Retinal pigment epithelial cell (primary cell): ENCODE measurements around the gene SNRPD3.
"Not testable (repeated sequence)": the region's sequence is repeated elsewhere in the genome, so short reads cannot be mapped to it uniquely, and the experiment has no call there.

ENCODE experiments used
- DNase-seq: peaks from one replicate; pipeline ENCODE4 v3.0.0-alpha.2; 2010; ENCODE audit warnings: low read depth
- H3K4me3 ChIP-seq: 2 replicates; pipeline ENCODE4 v1.5.1; 2011; ENCODE audit warnings: mild to moderate bottlenecking, low read length, control low read depth, moderate library complexity
- TF ChIP-seq, protein P1 (sequence below): conservative IDR thresholded peaks from 2 replicates; pipeline ENCODE4 v1.5.1; 2011; ENCODE audit warnings: low read depth, low read length, control low read depth, inconsistent platforms

Gene SNRPD3

DNA sequence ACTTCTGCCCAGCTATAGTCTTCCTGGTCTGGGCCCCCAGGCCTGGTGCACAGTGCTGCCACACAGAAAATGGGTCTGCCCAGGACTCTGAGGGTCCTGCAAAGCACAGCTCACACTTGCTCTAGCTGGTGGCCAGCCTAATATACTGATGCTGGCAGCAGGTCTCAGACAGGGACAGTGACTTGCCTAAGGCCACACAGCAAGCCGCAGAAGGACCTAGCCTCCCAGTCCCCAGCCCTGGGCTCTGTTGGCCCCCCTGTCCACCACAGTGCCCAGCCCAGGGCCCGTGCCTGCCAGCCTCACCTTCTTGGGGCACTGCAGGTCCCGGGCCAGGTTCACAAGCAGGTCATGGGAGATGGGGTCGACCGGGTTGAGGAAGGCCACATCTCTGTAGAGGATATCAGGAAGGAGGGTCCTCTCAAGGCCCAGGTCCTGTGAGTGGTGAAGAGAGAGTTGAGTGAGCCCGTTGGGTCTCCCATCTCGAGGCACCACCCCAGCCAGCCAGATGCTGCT is 33.8 kb downstream of the SNRPD3 start:
- no peak for DNase-seq
- TF ChIP-seq, protein P1, sequence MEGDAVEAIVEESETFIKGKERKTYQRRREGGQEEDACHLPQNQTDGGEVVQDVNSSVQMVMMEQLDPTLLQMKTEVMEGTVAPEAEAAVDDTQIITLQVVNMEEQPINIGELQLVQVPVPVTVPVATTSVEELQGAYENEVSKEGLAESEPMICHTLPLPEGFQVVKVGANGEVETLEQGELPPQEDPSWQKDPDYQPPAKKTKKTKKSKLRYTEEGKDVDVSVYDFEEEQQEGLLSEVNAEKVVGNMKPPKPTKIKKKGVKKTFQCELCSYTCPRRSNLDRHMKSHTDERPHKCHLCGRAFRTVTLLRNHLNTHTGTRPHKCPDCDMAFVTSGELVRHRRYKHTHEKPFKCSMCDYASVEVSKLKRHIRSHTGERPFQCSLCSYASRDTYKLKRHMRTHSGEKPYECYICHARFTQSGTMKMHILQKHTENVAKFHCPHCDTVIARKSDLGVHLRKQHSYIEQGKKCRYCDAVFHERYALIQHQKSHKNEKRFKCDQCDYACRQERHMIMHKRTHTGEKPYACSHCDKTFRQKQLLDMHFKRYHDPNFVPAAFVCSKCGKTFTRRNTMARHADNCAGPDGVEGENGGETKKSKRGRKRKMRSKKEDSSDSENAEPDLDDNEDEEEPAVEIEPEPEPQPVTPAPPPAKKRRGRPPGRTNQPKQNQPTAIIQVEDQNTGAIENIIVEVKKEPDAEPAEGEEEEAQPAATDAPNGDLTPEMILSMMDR: no peak
- no peak overlapping the region for H3K4me3 ChIP-seq

DNA sequence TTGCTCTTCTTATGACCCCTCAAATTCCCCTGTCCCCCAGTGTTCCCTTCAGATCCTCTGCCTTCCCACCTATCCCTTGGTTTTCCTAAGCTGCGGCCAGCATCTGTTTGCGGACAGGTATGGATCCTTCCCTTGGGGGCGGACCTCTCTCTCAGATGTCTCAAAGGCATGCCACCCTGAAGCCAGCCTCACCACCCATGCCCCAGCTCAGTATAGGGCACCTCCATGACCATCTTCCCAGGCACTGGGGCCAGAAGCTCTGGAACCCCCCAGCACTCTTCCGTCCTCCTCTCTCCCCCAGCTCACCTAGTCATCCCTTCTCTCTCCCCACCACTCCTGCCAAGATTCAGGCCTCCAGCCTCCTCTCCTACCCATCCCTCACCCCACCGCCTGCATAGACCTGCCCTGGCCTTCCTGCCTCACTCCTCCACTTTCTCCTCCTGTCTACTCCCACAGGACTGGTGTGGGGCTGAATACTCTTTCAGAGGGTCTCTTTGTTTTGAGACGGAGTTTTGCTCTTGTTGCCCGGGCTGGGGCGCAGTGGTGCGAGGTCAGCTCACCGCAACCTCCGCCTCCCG is 34.9 kb downstream of the SNRPD3 start:
- no peak for DNase-seq
- no peak overlapping the region for H3K4me3 ChIP-seq
- TF ChIP-seq, protein P1: no peak

DNA sequence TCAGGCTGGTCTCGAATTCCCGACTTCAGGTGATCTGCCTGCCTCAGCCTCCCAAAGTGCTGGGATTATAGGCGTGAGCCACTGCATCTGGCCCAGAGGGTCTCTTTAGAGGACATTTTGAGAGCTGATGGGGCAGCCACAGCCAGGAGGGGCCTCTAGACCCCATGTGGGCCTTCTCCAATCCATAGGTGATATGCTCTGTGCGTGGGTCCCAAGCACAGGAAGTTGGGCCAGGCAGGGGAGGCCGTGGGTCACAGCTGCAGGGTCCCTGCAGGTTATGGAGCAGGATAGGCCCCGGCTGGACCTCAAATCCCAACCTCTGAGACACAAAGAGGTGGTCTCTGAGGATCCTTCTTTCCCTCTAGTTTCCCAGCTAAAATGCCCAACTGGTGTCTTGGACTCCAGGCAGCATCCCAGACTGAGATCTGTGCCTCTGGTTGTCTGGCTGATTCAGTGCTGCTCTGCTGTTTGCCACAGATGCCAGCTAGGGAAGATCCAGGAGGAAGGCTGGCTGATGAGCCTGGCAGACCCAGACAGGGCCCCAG is 35.6 kb downstream of the SNRPD3 start:
- DNase-seq: no peak
- H3K4me3 ChIP-seq: no peak overlapping the region
- TF ChIP-seq, protein P1: no peak

DNA sequence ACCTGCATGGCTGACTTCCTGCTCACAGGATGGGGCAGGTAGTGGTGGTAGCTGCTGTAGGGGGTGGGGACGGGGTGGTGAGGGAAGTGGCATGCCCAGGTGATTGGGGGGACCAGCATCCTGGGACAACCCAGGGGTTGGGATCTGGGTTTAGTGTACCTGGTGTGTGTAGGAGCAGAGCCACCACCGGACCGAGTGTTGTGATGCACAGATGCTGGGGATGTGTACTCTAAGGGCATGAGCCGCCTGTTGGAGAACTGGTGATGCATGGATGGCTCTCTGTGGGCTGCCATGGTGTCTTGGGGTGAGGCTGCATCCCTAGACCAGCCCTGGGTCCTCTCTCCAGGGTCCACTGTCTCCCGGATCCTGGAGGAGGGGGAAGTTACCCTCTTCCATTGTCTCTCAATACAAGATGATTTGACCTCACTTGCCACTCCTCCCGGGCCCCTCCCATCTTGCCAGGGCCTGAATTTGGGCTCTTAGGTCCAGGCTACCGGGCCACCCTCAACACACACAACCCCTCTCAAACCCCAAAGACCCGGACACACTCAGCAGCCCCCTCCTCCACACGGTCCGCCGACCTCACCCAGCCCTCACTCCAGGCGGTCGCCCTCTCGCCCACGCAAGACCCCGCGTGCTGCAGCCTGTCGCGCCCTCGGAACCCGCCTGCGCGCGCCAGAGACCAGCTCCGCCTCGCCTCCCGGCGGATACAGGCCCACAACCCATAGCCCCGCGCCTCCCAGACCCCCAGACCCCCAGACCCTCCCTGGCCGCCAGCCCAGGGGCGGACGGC is 36.5 kb downstream of the SNRPD3 start:
- TF ChIP-seq, protein P1: no peak
- H3K4me3 ChIP-seq: peak overlapping the region; percentile 52
- no peak for DNase-seq

GRCh38 chr22:24592851-24593558 is 37.2 kb downstream of the SNRPD3 start, which contains the start of gene LRRC75B:
Gene LRRC75B, minus strand, starts transcription at chr22:24593073. Its CDS starts 34 bp downstream, at chr22:24593039.
- peak; percentile 50 for DNase-seq
- TF ChIP-seq, protein P1: no peak
- H3K4me3 ChIP-seq: peak within 1 kb of the TSS; percentile 52

- DNase-seq: not testable (repeated sequence)
- peak overlapping the region; percentile 45 for H3K4me3 ChIP-seq
Observed at GRCh38 chr22:24593559-24593835, 37.7 kb downstream of the SNRPD3 start.

- H3K4me3 ChIP-seq: no peak overlapping the region
- no peak for DNase-seq
- TF ChIP-seq, protein P1: no peak
Observed at GRCh38 chr22:24593836-24594568, 38.2 kb downstream of the SNRPD3 start.
